ENCODE data around the gene GJC2. TPM values are rescaled to one million over a fixed set of nuclear protein-coding genes. Genes with fewer than 3 reads are reported as not detected.

GJC2 gene
- total RNA-seq, 2 experiments from 2014 or later, result 2.1 to 2.4 TPM

GRCh38 chr1:228181645-228182034 lies 31.9 kb downstream of the GJC2 start:
- Mint-ChIP-seq H3K4me1 (ENCODE audit: low read depth) (peaks cover 14% of the 10 kb centered on the region), H3K36me3 (ENCODE audit: low read depth) (peaks cover 6% of the 10 kb centered on the region), H3K27me3 (no peaks in the 10 kb centered on the region), H3K27ac (no peak overlapping the region), H3K9me3 (no peaks in the 10 kb centered on the region), H3K4me3 (no peak overlapping the region)
- ATAC-seq (ENCODE audit: poor library complexity) (no peak), DNase-seq (no peak)
- H3K4me3 ChIP-seq (ENCODE audit: low read length), result no peak overlapping the region
- H3K27ac ChIP-seq (ENCODE audit: low read depth in 1 of 2, low read length in 2 of 2), result no peak overlapping the region
- intact Hi-C loops (cut with DNase I, micrococcal nuclease), result no loop called here
- CTCF ChIA-PET, result interaction anchor here (1.2 to 1.5 kb wide), 2 partner anchors 32 to 51 kb away, joined by 3 to 4 read pairs; no protein-coding TSS in a partner anchor
- H3K27me3 ChIP-seq (ENCODE audit: control insufficient read depth in 1 of 2, insufficient read depth in 2 of 2, low read length in 2 of 2), result no peaks in the 10 kb centered on the region
- no peaks in the 10 kb centered on the region for H3K9me3 ChIP-seq (ENCODE audit: control insufficient read depth in 1 of 2, insufficient read depth in 1 of 2, low read length in 2 of 2)
- peaks cover 2% of the 10 kb centered on the region for H3K36me3 ChIP-seq (ENCODE audit: insufficient read depth, low read length)
- POLR2A ChIA-PET, result no interaction called here
- peaks cover 17% of the 10 kb centered on the region for H3K4me1 ChIP-seq (ENCODE audit: insufficient read depth, low read length)
- TF ChIP-seq CTCF (IDR thresholded peaks at IDR 0.05), result no peak

GRCh38 chr1:228182296-228183030 lies 32.7 kb downstream of the GJC2 start:
- H3K36me3 Mint-ChIP-seq (ENCODE audit: low read depth), result peaks cover 6% of the 10 kb centered on the region

GRCh38 chr1:228184152-228184551 lies 34.4 kb downstream of the GJC2 start:
- Histone ChIP-seq H3K4me3 (ENCODE audit: low read length) (no peak overlapping the region), H3K4me1 (ENCODE audit: insufficient read depth, low read length) (peaks cover 24% of the 10 kb centered on the region), H3K36me3 (ENCODE audit: insufficient read depth, low read length) (no peaks in the 10 kb centered on the region), H3K9me3 (ENCODE audit: control insufficient read depth in 1 of 2, insufficient read depth in 1 of 2, low read length in 2 of 2) (no peaks in the 10 kb centered on the region), H3K27me3 (ENCODE audit: control insufficient read depth in 1 of 2, insufficient read depth in 2 of 2, low read length in 2 of 2) (no peaks in the 10 kb centered on the region), H3K27ac (ENCODE audit: low read depth in 1 of 2, low read length in 2 of 2) (no peak overlapping the region)
- no peak for DNase-seq
- Mint-ChIP-seq H3K9me3 (no peaks in the 10 kb centered on the region), H3K4me3 (no peak overlapping the region), H3K36me3 (ENCODE audit: low read depth) (peaks cover 6% of the 10 kb centered on the region), H3K4me1 (ENCODE audit: low read depth) (peaks cover 24% of the 10 kb centered on the region), H3K27ac (no peak overlapping the region), H3K27me3 (no peaks in the 10 kb centered on the region)
- CTCF ChIA-PET, result no interaction called here
- no peak for ATAC-seq (ENCODE audit: poor library complexity)
- TF ChIP-seq CTCF (IDR thresholded peaks at IDR 0.05), result no peak
- POLR2A ChIA-PET, result no interaction called here
- intact Hi-C loops (cut with DNase I, micrococcal nuclease), result no loop called here

More at GRCh38 chr1:228182296-228183030, 32.7 kb downstream of the GJC2 start:
- intact Hi-C loops (cut with DNase I, micrococcal nuclease), result no loop called here
- Histone ChIP-seq H3K36me3 (ENCODE audit: insufficient read depth, low read length) (peaks cover 2% of the 10 kb centered on the region), H3K9me3 (ENCODE audit: control insufficient read depth in 1 of 2, insufficient read depth in 1 of 2, low read length in 2 of 2) (no peaks in the 10 kb centered on the region), H3K4me1 (ENCODE audit: insufficient read depth, low read length) (peaks cover 20% of the 10 kb centered on the region), H3K4me3 (ENCODE audit: low read length) (no peak overlapping the region), H3K27me3 (ENCODE audit: control insufficient read depth in 1 of 2, insufficient read depth in 2 of 2, low read length in 2 of 2) (no peaks in the 10 kb centered on the region), H3K27ac (ENCODE audit: low read depth in 1 of 2, low read length in 2 of 2) (no peak overlapping the region)
- ATAC-seq (ENCODE audit: poor library complexity), result no peak
- H3K27ac Mint-ChIP-seq, result no peak overlapping the region
- H3K9me3 Mint-ChIP-seq, result no peaks in the 10 kb centered on the region
- H3K4me3 Mint-ChIP-seq, result no peak overlapping the region
- CTCF ChIA-PET, result interaction anchor here (1.2 to 1.5 kb wide), 2 partner anchors 31 to 52 kb away, joined by 3 to 4 read pairs; no protein-coding TSS in a partner anchor
- POLR2A ChIA-PET, result no interaction called here
- TF ChIP-seq CTCF (IDR thresholded peaks at IDR 0.05), result no peak
- peaks cover 15% of the 10 kb centered on the region for H3K4me1 Mint-ChIP-seq (ENCODE audit: low read depth)
- no peaks in the 10 kb centered on the region for H3K27me3 Mint-ChIP-seq
- DNase-seq, result no peak
